GM13976 (cell line): Measurements from ENCODE around the gene AFMID.

ENCODE experiments used
- DNase-seq: peaks from one replicate; pipeline ENCODE4 v3.0.0; 2012; ENCODE audit warnings: low spot score
- in situ Hi-C: fragments of 300-500 bp; cut with MboI; formaldehyde crosslinking; loops from one replicate; pipeline ENCODE4 v1.12.0; 2022; ENCODE audit warnings: low sequenced_read_pairs, mixed read lengths, inconsistent platforms; ENCODE audit not compliant: unreplicated experiment
- TF ChIP-seq, protein P1 (sequence below): IDR thresholded peaks from 2 replicates; pipeline ENCODE4 v1.5.1; 2012; ENCODE audit warnings: borderline replicate concordance, mild to moderate bottlenecking; ENCODE audit not compliant: insufficient read depth; ENCODE audit errors: extremely low read depth, missing control alignments, control extremely low read depth

The AFMID gene

DNA sequence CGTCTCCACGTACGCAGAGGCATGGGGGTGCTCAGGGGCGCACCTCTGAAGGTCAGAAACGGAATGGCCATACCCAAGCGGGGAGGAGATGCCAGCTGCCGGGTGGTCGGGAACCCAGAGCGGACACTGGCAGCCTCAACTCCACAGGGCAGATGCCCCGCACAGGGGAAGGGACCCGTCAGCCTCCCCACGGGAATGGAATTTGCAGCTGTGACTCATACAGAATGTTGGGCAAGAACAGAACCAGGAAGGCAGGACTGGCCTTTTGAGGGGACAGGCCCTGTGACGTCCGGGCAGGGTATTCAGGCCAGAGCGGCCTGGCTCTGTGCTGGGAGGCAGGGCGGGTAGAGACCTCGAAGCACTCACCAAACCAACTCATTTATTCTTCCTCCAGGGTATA lies 7.8 kb upstream of the AFMID start:
- in situ Hi-C loops: no loop called here
- DNase-seq: no peak
- TF ChIP-seq, protein P1, sequence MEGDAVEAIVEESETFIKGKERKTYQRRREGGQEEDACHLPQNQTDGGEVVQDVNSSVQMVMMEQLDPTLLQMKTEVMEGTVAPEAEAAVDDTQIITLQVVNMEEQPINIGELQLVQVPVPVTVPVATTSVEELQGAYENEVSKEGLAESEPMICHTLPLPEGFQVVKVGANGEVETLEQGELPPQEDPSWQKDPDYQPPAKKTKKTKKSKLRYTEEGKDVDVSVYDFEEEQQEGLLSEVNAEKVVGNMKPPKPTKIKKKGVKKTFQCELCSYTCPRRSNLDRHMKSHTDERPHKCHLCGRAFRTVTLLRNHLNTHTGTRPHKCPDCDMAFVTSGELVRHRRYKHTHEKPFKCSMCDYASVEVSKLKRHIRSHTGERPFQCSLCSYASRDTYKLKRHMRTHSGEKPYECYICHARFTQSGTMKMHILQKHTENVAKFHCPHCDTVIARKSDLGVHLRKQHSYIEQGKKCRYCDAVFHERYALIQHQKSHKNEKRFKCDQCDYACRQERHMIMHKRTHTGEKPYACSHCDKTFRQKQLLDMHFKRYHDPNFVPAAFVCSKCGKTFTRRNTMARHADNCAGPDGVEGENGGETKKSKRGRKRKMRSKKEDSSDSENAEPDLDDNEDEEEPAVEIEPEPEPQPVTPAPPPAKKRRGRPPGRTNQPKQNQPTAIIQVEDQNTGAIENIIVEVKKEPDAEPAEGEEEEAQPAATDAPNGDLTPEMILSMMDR: no peak

DNA sequence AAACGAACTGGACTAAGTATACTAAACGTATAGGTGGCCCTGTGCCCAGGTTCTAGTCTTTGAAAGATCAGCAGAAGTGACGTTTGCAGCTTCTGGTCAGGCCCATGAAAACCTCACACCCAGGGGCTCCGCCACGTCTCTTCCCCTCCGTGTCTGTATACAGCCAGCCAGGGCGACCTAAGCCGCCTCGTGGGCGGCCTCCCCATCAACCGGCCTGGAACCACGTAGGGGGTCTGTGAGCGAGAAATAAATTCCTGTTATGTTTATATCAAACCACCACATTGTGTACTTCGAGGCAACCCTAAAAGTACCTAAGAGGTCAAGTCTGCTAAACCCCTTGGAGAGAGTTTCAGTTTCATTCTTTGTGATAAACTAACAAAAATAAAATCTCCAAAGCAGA lies 7.1 kb upstream of the AFMID start:
- DNase-seq: no peak
- TF ChIP-seq, protein P1: no peak
- in situ Hi-C loops: no loop called here

DNA sequence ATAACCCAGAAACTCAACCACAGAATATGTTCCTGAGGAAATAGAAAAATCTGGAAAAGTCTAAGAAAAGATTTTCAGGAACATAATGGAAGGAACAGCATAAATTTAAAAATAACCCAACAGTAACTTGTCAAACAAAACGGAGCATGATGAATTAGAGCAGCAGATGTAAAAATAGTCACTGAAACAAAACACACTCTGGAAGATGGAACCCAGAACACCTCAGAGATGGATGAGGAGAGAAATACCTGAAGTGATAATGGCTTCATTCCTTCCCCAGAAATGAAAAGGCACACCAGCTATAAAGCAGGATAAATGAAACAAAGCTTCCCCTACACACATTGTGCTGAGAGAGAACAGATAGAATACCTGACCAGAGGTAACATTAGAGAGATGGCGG lies 6.7 kb upstream of the AFMID start:
- DNase-seq: no peak
- in situ Hi-C loops: no loop called here
- TF ChIP-seq, protein P1: no peak

DNA sequence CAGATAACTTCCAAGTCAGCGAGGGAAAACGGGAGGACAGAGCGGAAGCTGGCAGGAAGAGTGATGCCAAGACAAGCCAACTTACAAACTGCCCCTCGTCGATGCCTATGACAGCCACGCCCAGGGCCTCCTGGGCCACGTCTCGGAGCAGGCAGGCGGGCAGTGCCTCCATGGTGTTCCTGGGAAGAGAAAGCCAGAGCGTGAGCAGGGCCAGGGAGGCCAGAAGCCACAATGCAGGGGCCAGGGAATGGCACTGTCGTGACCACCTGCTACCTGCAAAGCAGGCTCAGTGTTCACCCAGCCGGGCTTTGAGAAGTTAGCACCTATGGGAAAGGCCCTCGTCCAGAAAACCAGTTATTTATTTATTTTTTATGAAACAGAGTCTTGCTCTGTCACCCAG lies 4.7 kb upstream of the AFMID start:
- in situ Hi-C loops: no loop called here
- TF ChIP-seq, protein P1: no peak
- no peak for DNase-seq

DNA sequence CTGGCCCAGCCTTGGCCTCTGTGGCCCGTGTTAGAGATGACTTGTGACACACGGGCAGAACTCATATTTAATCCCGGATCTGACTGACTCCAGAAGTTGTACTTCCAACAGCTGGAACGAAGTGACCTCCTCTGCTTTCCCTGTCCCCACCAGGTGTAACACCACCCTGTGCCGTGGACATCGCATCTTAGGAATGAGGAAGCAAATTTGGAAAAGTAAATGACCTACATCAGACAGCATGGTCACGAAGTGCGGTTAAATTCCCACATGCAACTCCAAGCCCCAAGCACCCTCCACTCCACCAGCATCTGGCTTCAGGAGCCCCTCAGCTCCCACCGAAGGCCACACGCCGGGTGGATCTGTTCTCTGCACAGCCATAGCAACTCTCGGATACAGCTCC lies 3.2 kb upstream of the AFMID start:
- DNase-seq: no peak
- TF ChIP-seq, protein P1: no peak
- in situ Hi-C loops: no loop called here

DNA sequence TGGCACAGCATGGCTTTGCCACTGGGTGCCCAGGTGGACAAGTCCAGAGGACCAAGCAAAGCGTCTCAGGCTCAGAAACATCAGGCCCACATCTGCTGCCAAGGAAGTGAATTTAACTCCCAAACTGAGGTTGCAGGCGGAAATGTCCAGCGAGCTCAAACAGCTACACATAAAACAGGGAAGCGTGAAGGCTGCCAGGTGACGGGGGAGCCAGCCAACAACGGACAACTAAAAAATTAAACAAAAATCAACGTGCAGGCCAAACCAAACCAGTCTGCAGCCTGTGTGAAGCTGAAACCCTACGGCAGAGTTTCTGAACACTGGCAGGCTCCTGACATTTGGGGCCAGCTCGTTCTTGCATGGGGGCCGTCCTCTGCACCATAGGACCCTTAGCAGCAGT lies 2.8 kb upstream of the AFMID start:
- TF ChIP-seq, protein P1: no peak
- in situ Hi-C loops: no loop called here
- DNase-seq: no peak

DNA sequence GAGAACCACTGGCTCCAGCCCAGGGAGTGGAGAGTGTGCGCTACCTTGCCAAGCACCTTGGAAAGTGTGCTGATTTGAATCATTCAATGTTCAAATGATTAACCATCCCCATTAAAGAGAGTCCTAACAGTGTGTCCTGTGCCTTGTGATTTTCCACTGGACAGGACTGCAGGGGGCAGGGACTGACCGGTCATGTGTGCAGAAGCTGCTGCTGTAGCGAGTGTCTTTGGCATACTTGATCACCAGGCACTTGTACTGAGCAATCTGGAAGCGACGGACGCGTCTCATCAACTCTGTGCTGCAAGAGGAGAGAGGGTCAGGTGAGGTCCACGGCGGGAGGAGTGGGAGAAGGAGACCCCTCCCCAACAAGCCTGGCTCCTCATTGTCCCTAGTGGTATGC lies 2.3 kb upstream of the AFMID start:
- DNase-seq: no peak
- in situ Hi-C loops: no loop called here
- TF ChIP-seq, protein P1: no peak
